ENCODE measurements around the gene DEGS2.

DEGS2 gene

GRCh38 chr14:100115726-100116125 lies 43.7 kb downstream of the DEGS2 start:
- no peak for DNase-seq (ENCODE audit: low spot score)
- no peak for FAIRE-seq

GRCh38 chr14:100115236-100115635 lies 44.2 kb downstream of the DEGS2 start:
- FAIRE-seq (no peak), DNase-seq (ENCODE audit: low spot score) (no peak)

- DNase-seq (ENCODE audit: low spot score) (no peak), FAIRE-seq (no peak)
These were observed 45.2 kb downstream of the DEGS2 start for GRCh38 chr14:100114109-100114765.

- FAIRE-seq = no peak
These were observed 47.3 kb downstream of the DEGS2 start for GRCh38 chr14:100111931-100112704.

GRCh38 chr14:100110816-100111215 lies 48.6 kb downstream of the DEGS2 start:
- DNase-seq (ENCODE audit: low spot score) = no peak
- no peak for FAIRE-seq

More at GRCh38 chr14:100111931-100112704, 47.3 kb downstream of the DEGS2 start:
- no peak for DNase-seq (ENCODE audit: low spot score)

GRCh38 chr14:100109594-100109955 lies 49.9 kb downstream of the DEGS2 start:
- FAIRE-seq (no peak), DNase-seq (ENCODE audit: low spot score) (no peak)

GRCh38 chr14:100108840-100109593 lies 50.4 kb downstream of the DEGS2 start:
- DNase-seq (ENCODE audit: low spot score) = no peak
- no peak for FAIRE-seq

- DNase-seq (ENCODE audit: low spot score) (peak; percentile 76), FAIRE-seq (no peak)
These were observed 51.2 kb downstream of the DEGS2 start for GRCh38 chr14:100108042-100108825.

- DNase-seq (ENCODE audit: low spot score) (no peak), FAIRE-seq (no peak)
These were observed 52.2 kb downstream of the DEGS2 start for GRCh38 chr14:100107236-100107635.

- DNase-seq (ENCODE audit: low spot score) = no peak
- FAIRE-seq = no peak
These were observed 53.0 kb downstream of the DEGS2 start for GRCh38 chr14:100106250-100107112.

GRCh38 chr14:100105357-100106169 lies 53.9 kb downstream of the DEGS2 start:
- no peak for FAIRE-seq
- no peak for DNase-seq (ENCODE audit: low spot score)

- FAIRE-seq (no peak), DNase-seq (ENCODE audit: low spot score) (no peak)
These were observed 54.7 kb downstream of the DEGS2 start for GRCh38 chr14:100104523-100105300.

- FAIRE-seq = no peak
- DNase-seq (ENCODE audit: low spot score) = no peak
These were observed 55.5 kb downstream of the DEGS2 start for GRCh38 chr14:100104006-100104352.

GRCh38 chr14:100103250-100104005 lies 56.0 kb downstream of the DEGS2 start:
- FAIRE-seq = no peak
- DNase-seq (ENCODE audit: low spot score) = no peak

- no peak for FAIRE-seq
- no peak for DNase-seq (ENCODE audit: low spot score)
These were observed 57.2 kb downstream of the DEGS2 start for GRCh38 chr14:100102156-100102785.

- no peak for DNase-seq (ENCODE audit: low spot score)
- FAIRE-seq = no peak
These were observed 59.3 kb downstream of the DEGS2 start for GRCh38 chr14:100100032-100100703.

- FAIRE-seq (no peak), DNase-seq (ENCODE audit: low spot score) (no peak)
These were observed 61.3 kb downstream of the DEGS2 start for GRCh38 chr14:100098171-100098570.

Data from urothelium cell line (cell line).